ENCODE data around the gene WASF2.

GRCh38 chr1:27447399-27447798 is 42.6 kb downstream of the WASF2 start:
- TF ChIP-seq CTCF (IDR thresholded peaks at IDR 0.05; ENCODE audit: low read length) = no peak
- TF ChIP-seq EZH2 (IDR thresholded peaks at IDR 0.05; ENCODE audit: borderline replicate concordance, low read length) = no peak

All from OCI-LY1 (cell line).